Activated CD4-positive, alpha-beta T cell treated with anti-CD3 and anti-CD28 coated beads, Interleukin-10, Interleukin-2, amounts not matched to agents 100 ng/mL and 50 ng/mL, durations not matched to agents 16 hours and 8 hours (primary cell): ENCODE results near the gene CASS4.

ENCODE experiments used
- DNase-seq: peaks from one replicate; pipeline ENCODE4 v3.0.0-alpha.2; 2020

CASS4 gene

GRCh38 chr20:56423886-56424285 is 11.8 kb downstream of the CASS4 start:
- DNase-seq: no peak

GRCh38 chr20:56424931-56425330 is 12.9 kb downstream of the CASS4 start:
- no peak for DNase-seq

- DNase-seq: no peak
Measured at GRCh38 chr20:56426026-56426425, 14.0 kb downstream of the CASS4 start.

GRCh38 chr20:56426926-56427325 is 14.9 kb downstream of the CASS4 start:
- DNase-seq: no peak

- DNase-seq: no peak
Measured at GRCh38 chr20:56427797-56428196, 15.7 kb downstream of the CASS4 start.

GRCh38 chr20:56428410-56428809 is 16.4 kb downstream of the CASS4 start:
- DNase-seq: no peak

GRCh38 chr20:56428881-56429280 is 16.8 kb downstream of the CASS4 start:
- DNase-seq: no peak

- no peak for DNase-seq
Measured at GRCh38 chr20:56429502-56429901, 17.4 kb downstream of the CASS4 start.

- no peak for DNase-seq
Measured at GRCh38 chr20:56429941-56430340, 17.9 kb downstream of the CASS4 start.

GRCh38 chr20:56430461-56430860 is 18.4 kb downstream of the CASS4 start:
- no peak for DNase-seq

GRCh38 chr20:56430957-56431356 is 18.9 kb downstream of the CASS4 start:
- DNase-seq: no peak

- DNase-seq: no peak
Measured at GRCh38 chr20:56431471-56431870, 19.4 kb downstream of the CASS4 start.

- DNase-seq: no peak
Measured at GRCh38 chr20:56433221-56433879, 21.3 kb downstream of the CASS4 start.

GRCh38 chr20:56433880-56434255 is 21.8 kb downstream of the CASS4 start:
- no peak for DNase-seq

GRCh38 chr20:56437196-56437960 is 25.3 kb downstream of the CASS4 start:
- no peak for DNase-seq

GRCh38 chr20:56438284-56438683 is 26.2 kb downstream of the CASS4 start:
- no peak for DNase-seq

- no peak for DNase-seq
Measured at GRCh38 chr20:56439771-56440291, 27.8 kb downstream of the CASS4 start.

- DNase-seq: peak; percentile 72
Measured at GRCh38 chr20:56440346-56441007, 28.4 kb downstream of the CASS4 start.

- no peak for DNase-seq
Measured at GRCh38 chr20:56442389-56443365, 30.6 kb downstream of the CASS4 start.

GRCh38 chr20:56443654-56444540 is 31.8 kb downstream of the CASS4 start:
- no peak for DNase-seq

- DNase-seq: no peak
Measured at GRCh38 chr20:56445130-56445529, 33.1 kb downstream of the CASS4 start.

GRCh38 chr20:56445540-56445939 is 33.5 kb downstream of the CASS4 start:
- no peak for DNase-seq
